NOMO-1 treated with dmso at 0.1 percent for 144 hours (cell line): ENCODE results near the gene HES5.

Experiments used
- DNase-seq: peaks from one replicate; lab custom pipeline; 2025; ENCODE audit not compliant: unreplicated experiment; lab: John Stamatoyannopoulos, UW

HES5 gene

DNA sequence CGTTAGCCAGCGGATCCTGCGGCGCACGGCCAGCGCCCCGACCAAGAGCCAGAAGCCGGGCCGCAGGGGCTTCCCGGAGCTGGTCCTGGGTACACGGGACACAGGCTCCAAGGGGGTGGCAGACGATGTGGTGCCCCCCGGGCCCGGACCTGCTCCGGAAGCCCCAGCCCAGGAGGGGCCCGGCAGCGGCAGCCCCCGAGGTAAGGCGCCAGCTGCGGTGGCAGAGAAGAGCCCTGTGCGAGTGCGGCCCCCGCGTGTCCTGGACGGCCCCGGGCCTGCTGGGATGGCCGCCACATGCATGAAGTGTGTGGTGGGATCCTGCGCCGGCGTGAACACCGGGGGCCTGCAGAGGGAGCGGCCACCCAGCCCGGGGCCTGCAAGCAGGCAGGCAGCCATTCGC lies 27.9 kb downstream of the HES5 start:
- no peak for DNase-seq

DNA sequence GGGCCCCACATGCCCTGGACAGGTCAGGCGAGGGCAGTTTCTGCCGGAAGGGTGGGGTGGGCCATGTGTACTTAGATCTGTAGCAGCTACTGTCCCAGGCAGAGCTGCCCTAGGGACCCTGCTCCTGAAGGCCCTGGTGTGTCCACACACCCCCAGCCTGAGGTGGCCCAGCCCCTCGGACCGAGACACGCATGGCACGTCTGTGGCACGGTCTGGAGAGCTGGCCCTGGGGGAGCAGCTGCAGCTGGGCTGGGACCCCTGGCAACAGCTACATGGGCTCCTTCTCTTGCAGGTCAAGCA lies 28.3 kb downstream of the HES5 start:
- DNase-seq = no peak

DNA sequence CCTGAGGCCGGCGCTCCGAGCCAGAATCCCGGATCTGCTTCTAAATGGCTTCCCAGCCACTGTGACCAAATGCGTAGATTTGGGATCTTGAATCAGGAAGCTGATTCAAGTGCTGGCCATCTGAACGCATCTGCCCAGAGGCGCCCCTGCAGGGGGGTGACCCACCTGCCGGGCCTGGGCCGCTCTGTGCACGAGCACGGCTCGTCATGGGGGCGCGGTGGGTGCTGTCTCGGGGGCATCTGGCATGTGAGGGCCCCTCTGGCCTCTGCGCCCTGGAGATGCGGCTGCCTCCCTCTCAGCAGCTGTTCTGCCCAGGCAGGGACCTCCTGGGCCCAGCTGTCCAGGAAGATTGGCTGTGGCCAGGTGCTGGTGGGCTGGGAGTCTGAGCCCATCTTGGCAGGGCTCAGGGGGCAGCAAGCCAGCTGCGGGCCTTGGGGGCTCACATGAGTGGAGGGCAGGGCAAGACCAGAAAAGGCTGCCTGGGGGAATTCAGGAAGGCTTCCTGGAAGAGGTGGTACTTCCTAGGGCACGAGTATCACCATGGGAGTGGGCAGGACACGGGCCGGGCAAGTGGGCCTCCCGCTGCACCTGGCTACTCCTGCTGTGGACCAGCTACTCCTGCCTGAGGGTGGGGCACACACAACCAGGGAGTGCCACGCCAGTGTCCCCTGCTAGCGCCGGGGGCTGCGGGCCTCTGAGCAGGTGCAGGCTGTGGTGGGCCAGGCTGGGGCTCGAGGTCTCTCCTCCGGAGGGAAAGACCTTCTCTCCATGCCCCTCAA lies 28.8 kb downstream of the HES5 start:
- DNase-seq = no peak

DNA sequence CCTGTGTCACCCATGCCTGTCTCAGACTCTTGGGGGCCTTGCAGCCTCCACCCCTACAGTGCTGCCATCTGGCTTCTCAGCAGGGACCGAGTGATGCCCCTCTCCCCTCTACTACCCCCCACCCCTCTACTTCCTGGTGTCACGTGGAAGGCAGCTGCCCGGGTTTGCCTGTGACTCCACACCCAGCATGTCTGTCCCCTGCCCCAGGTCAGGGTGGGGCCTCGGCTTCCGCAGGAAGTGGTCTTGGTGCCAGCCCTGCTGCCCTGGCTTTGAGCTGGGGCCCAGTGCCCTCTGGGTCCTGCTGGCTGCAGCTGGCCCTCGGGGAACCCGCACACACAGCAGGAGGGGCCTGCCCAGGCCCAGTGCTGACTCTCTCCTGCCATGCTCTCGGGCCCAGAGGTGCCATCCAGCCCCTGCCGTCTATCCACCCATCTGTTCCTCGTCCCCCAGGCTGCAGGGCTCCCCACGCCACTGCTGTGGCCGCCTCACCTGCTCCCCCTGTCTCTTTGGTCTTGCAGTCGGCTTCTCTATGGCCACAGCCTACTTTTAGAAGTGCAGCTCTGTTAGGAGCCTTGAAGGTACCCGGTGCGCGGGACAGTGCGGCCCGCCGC lies 30.0 kb downstream of the HES5 start:
- DNase-seq = no peak

DNA sequence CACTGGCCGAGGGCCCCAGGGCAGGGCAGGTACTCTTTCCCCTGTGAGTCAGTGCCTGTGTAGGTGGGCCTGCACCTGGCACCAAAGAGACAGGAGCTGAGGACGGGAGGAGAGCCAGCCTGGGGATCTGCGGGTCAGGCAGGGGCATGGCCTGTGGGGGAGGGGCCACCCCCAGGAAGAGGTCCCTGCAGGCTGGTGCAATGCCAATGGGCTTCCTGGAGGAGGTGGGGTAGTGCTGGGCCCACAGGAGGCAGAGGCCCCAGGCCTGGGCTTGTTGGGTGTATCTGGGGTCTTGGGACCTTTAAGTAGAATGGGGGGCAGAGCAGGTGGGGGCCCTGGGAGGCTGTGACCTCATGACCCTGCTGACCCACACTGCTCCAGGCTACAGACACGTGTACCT lies 30.8 kb downstream of the HES5 start:
- DNase-seq = no peak

DNA sequence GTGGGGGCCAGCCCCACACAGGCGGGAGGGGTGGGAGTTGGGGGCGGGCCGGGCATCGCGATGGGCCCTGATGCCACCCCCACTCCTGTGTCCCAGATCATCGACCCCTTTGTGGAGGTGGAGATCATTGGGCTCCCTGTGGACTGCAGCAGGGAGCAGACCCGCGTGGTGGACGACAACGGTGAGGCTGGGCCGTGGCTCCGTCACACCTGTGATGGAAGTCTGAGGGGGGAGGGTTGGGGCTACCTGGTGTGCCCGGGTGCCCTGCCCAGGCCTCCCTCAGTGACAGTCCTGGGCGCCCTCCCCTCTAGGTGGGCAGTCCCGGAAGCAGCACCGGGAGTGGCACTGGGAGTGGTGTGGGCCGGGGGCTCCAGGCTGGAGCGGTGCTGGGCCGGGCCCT lies 31.4 kb downstream of the HES5 start:
- no peak for DNase-seq

DNA sequence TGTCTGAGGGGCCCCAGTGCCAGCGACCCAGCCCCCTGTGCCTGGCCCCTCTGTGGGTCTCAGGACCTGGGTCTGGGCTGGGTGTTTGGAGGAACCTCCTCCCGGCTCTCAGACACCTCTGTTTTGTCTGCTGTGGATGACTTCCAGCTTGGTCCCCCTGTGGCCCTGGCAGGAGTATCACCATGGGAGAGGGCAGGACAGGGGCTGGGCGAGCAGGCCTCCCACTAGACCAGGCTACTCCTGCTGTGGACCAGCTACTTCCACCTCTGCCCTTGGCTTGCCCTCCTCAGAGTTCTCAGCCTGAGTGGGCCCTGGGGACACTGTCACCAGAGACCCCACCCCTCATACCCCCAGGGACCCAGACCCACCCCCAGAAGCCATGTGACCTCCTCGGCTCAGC lies 32.2 kb downstream of the HES5 start:
- no peak for DNase-seq

DNA sequence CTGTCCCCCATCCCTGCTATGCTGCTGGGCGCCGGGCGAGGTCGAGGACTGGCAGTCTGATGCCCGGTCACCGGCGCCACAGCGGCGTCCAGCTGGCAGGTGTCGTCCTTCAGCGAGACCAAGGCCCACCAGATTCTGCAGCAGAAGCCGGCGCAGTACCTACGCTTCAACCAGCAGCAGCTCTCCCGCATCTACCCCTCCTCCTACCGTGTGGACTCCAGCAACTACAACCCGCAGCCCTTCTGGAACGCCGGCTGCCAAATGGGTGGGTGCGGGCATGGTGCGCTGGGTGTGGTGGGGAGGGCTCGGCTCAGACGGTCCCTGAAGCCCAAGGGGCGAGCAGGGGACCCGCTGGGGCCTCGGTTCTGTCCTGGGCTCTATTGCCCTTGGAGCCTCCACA lies 33.3 kb downstream of the HES5 start:
- DNase-seq = no peak

DNA sequence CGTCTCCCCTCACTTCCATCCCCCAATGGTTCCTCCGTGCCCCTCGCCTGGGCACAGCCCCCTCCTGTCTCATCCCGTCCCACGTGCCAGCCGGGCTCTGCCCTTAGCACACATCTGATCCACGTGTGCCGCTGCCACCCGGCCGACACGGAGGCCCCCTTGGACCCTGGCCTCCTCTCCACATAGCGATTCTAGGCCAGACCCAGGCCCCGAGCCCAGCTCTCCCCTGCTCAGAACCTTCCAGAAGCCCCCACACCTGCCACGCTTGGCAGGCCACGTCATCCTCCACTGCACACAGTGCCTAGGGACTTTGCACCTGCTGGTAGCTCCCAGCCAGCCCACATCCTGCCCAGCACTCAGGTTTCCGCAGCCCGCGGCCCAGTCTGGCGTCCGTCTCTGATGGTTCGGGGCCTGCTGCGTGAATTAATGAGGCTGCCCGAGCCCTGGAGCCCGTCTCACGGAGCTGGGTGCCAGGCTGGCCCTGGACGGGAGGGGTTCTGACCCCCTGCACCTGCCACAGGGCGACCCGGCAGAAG lies 33.9 kb downstream of the HES5 start:
- no peak for DNase-seq

DNA sequence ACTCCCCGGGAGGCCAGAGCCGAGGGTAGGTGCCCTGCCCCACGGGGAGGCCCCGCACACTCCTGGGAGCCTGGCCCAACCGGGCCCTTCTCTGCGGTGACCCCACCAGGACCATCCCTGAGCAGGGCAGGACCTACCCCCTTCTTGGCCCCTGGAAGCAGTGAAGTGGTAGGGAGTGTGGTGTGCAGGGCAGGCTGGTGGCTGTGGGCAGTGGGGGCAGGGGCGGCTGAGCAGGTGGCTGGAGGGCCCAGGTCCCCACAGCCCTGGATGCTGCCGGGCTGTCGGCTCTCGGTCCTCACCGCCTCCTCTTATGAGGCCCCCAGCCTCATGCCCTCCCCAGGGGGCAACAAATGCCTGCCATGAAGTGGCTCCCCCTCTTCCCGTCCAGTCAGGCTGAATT lies 34.5 kb downstream of the HES5 start:
- no peak for DNase-seq

DNA sequence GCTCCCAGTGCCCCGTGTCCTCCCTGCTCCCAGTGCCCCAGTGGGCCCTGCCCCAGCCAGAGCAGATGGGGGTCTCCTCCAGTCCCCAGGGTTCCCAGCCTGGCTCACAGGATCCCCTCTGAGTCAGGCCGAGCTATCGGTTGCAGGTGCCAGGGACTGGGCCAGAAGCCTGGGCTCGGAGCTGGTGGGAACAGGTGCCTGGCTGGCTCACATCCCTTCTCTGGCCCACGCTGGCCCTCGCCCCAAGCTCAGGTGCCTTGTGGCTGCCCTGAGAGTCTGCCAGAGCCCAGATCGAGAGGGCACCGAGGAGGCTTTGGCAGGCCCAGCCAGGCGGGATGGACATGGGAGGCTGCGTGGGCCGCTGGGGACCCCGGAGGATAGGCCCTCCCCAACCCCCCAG lies 35.0 kb downstream of the HES5 start:
- DNase-seq = no peak

DNA sequence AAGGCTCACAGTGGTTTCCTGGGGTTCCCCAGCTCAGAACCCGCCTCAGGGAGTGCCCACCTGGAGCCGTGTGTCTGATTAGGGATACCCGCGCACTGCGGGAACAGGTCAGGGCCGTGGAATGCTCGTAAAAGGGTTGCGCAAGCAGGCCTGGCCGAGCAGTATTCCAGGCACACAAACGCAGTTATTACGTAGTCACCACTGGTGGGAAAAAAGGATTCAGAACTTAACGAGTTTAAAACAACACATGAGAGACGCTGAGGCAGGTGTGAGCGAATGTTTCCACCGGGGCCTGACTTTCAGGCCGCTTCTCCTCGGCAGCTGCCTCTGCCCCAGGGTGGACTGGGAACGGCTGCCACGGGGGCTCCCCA lies 35.8 kb downstream of the HES5 start:
- DNase-seq = no peak

DNA sequence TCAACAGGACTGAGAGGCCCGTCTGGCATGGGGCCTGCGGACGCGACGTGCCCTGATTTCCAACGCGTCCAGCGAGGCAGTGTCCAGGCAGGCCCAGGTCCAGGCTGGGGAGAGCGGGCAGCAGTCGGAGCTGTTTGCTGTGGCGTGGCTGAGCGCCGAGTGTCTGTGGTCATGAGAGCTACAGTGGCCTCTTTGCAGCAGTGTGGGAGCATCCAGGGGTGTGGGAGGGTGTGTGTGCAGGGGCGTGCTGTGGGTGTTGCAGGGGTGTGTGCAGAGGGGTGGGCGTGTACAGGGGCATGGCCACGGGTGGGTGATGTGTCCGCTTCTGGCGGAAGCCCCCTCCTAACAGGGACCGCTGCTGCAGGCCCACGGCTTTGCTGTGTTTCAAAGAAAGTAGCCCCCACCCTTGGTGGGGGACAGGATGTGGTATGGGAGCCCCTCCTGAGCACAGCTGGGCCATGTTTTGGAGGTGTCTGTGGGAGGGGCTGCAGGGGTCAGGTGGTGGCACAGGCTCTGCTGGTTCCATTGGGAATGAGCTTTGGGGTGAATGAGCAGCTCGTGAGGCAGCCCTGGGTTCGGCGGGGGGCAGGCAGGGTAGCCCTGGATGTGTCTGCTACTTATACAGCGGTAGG lies 36.3 kb downstream of the HES5 start:
- no peak for DNase-seq

DNA sequence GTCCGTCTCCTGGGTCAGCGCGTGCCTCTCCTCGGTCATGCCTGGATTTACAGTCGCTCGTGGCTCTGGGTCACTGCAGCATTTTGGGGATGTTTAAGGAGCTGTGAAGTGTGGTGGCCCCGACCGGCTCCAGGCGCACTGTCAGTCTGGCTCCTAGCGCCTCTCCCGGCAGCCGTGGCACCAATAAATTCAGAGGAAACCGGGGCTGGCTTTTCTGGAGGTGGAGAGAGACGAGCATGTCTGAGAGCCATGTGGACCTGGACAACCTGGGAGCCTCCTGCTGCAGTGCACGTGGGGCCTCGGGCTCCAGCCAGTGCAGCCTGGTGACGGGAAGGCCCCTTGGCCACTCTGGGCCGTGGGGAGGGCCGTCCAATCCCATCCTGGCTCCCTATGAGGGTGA lies 36.8 kb downstream of the HES5 start:
- DNase-seq = no peak

DNA sequence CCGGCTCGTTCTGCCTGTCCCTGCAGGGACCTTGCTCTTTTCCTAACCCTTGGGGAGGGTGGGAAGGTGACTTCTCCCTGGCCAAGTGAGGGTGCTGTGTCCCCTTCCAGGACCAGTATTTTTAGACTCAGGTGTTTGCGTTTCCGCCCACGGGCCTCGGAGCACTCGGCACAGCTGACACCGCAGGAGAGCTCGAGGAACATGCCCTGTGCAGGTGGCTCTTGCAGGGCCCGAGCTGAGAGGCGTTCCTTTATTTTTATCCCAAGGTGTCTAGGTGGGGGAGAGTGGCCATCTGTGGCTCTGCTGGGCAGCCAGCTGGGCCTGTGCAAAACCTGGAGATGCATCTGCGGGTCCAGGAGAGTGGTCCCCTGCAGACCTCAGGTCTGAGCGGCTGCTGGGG lies 38.0 kb downstream of the HES5 start:
- no peak for DNase-seq

DNA sequence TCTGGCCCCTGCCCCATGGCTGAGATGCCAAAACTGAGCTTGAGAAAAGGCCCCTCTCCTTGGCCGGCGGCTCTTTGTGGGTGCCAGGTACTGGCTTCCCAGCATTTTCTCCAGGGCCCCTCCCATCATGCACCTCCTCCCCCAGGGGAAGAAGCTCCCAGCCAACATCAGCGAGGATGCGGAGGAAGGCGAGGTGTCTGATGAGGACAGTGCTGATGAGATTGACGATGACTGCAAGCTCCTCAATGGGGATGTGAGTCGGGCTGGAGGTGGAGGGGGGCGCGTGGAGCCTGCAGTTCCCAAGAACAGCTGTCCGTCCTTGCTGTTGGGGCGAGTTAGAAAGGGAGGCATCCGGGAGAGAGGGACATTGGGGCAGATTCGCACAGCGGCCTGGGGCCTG lies 40.4 kb downstream of the HES5 start:
- DNase-seq = no peak

DNA sequence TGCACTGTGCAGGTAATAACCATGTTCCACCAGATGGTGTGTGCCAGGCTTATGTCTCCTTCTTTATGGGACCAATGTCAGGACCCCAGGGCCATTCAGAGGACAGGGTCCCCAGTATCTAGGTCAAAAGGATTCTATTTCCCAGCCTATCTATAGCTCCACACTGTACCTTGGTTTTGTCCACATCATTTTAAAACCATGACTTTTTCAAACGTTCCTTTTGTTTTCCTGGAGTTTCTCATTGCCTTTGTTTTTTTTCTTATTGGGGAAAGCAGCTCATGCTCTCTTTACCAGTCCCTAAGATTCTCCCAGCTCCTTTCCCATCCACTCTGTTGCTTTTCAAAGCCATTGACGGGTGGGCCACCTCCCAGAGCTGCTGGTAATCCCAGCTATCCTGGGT lies 41.4 kb downstream of the HES5 start:
- no peak for DNase-seq

DNA sequence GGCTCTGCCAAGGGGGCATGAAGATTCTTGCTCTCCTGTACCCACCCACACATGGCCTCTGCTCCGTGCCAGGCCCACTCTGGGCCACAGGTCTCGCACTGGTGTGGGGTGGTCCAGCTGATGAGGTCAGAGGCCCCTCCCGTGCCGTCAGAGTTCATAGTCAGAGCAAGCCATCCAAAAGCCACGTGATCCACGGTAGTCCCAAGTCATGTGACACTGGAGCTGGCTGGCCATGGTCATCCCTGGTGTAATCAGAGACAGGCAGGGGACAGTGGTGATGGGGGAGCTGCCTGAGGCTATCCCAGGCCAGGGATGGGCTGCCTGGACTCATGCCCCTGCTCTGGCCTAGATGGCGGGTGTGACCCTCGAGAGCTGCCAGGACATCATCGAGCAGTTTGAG lies 43.5 kb downstream of the HES5 start:
- no peak for DNase-seq

DNA sequence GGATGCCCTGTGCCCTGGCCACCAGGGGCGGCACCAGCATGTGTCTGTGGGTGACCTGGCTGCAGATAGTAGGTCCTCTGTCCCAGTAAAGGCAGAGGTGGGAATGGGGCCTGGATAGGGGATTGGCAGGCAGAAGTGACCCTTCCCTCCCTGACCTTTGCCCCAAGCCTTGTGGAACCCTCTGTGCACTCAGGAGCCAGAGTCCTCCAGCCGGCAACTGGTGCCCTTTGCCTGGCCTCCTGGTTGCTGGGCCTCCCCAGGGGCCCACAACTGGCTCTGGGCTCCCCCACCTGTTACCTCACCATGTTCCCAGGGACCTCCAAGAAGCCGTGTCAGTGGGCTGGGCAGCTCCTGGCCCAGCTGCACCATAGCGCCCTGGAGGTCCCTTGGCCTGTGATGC lies 44.0 kb downstream of the HES5 start:
- no peak for DNase-seq

DNA sequence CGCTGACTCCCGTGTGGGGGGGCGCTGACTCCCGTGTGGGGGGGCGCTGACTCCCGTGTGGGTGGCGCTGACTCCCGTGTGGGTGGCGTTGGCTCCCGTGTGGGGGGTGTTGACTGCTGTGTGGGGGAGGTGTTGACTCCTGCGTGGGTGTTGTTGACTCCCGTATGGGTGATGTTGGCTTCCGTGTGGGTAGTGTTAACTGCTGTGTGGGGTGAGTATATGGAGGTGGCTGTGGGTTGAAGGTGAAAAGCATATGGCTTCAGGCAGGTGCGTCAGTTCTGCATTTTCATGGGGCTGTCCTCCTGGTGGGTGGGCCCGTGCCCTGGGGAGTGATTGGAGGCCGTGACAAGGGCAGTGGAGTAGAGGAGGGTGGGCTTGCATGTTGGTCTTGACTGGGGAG lies 46.1 kb downstream of the HES5 start:
- no peak for DNase-seq

DNA sequence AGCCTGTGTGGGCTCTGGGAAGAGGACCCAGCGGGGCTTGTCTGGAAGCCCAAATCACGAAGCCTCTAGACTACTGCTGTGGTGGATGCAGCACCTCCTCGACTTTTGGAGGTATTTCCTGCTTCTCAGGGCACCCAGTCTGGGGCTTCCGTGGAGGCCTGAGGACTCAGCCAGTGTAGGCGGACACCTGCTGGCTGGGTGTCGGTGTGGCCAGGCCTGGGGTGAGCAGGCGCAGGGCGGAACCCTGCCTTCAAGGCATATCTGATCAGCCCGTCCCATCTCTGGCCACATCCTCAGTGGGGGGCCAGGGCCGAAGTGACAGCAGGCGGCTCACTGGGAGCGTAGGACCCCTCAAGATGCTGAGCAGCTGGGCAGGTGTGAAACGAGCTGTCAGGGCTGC lies 47.0 kb downstream of the HES5 start:
- DNase-seq = no peak

DNA sequence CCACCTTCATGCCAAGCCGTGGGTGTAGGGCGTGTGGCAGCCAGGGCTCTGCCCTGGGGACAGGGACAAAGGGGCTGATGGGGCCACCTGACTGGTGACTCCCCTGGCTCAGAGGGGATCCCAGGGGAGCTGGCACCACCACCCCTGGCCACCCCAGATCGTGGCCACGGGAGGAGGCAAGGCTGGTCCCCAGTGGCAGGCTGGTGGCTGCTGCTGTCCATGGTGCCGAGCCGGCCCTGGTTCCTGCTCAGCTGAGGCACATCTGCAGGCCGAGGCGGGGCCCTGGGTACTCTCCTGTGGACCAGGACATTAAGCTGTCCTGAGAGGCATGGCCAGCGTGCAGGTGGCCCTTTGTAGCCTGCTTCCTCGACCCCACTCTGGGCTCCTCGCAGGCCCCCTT lies 47.5 kb downstream of the HES5 start:
- no peak for DNase-seq

DNA sequence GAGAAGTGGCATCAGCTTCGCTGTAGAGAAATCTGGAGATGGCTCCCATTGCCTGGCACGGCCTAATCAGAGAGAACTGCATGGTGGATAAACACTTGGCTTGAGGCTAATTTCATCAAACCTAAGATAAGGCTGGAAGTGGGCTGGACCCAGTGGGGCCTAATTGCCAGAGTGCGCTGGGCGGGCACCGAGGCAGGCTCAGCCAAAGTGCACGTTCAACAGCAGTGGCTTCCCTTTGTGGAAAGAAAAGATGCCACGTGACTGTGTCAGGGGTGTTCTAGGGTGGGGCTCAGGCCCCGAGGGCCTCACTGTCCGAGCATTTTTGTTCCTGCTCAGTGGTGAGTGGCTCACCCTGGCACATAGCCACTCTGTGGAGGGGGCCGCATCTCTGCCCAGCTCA lies 48.2 kb downstream of the HES5 start:
- no peak for DNase-seq
